Neural cell (in vitro differentiated cells): ENCODE data around the gene PPM1N. TPM values are rescaled to one million over a fixed set of nuclear protein-coding genes. Genes with fewer than 3 reads are reported as not detected.

ENCODE experiments used
- H2AFZ ChIP-seq: fragments of 200-600, 300-800 bp; sonication (generic), shearing (Covaris generic); 2 replicates; pipeline ENCODE4 v1.6.0; 2014; ENCODE audit warnings: low read depth, mild to moderate bottlenecking, antibody characterized with exemption, low read length, moderate library complexity
- H3F3A ChIP-seq: fragments of 200-600 bp; shearing (Covaris generic); 2 replicates; pipeline ENCODE4 v1.6.1; 2016; ENCODE audit warnings: mild to moderate bottlenecking, moderate library complexity, mixed read lengths, antibody characterized with exemption, low read length; ENCODE audit not compliant: insufficient read depth, poor library complexity, severe bottlenecking
- H3K27ac ChIP-seq: fragments of 200-600, 300-800 bp; sonication (generic), shearing (Covaris generic); 2 replicates; pipeline ENCODE4 v1.5.1; 2014; ENCODE audit warnings: mild to moderate bottlenecking, low read length, moderate library complexity
- H3K27me3 ChIP-seq: fragments of 300-800, 200-600 bp; sonication (generic), shearing (Covaris generic); 2 replicates; pipeline ENCODE4 v1.6.0; 2014; ENCODE audit warnings: mild to moderate bottlenecking, low read depth, low read length, moderate library complexity; ENCODE audit not compliant: insufficient read depth
- H3K36me3 ChIP-seq: fragments of 300-800, 200-600 bp; sonication (generic), shearing (Covaris generic); 2 replicates; pipeline ENCODE4 v1.5.1; 2014; ENCODE audit warnings: mild to moderate bottlenecking, antibody characterized with exemption, low read length, moderate library complexity; ENCODE audit not compliant: insufficient read depth
- H3K4me2 ChIP-seq: fragments of 300-800, 200-600 bp; sonication (generic), shearing (Covaris generic); 2 replicates; pipeline ENCODE4 v1.6.0; 2014; ENCODE audit warnings: mild to moderate bottlenecking, low read length
- H3K4me3 ChIP-seq: fragments of 300-800, 200-600 bp; sonication (generic), shearing (Covaris generic); 2 replicates; pipeline ENCODE4 v1.5.1; 2014; ENCODE audit warnings: mild to moderate bottlenecking, low read length, moderate library complexity
- H3K79me2 ChIP-seq: fragments of 200-600 bp; shearing (Covaris generic); replicated peaks from 2 replicates; pipeline ENCODE4 v1.6.0; 2014; ENCODE audit warnings: mild to moderate bottlenecking, low read length, moderate library complexity; ENCODE audit not compliant: insufficient read depth
- H3K9ac ChIP-seq: fragments of 300-800, 200-600 bp; sonication (generic), shearing (Covaris generic); 2 replicates; pipeline ENCODE4 v1.6.1; 2016; ENCODE audit warnings: mild to moderate bottlenecking, low read length, mixed read lengths
- H3K9me2 ChIP-seq: fragments of 200-600 bp; shearing (Covaris generic); 2 replicates; pipeline ENCODE4 v1.6.1; 2016; ENCODE audit warnings: mild to moderate bottlenecking, low read length, mixed read lengths; ENCODE audit not compliant: insufficient read depth
- H3K9me3 ChIP-seq: fragments of 200-600, 300-800 bp; sonication (generic), shearing (Covaris generic); 2 replicates; pipeline ENCODE4 v1.6.1; 2016; ENCODE audit warnings: mild to moderate bottlenecking, mixed run types, low read length, moderate library complexity, mixed read lengths
- H4K20me1 ChIP-seq: fragments of 200-600 bp; shearing (Covaris generic); 2 replicates; pipeline ENCODE4 v1.6.1; 2016; ENCODE audit warnings: mild to moderate bottlenecking, mixed run types; ENCODE audit not compliant: insufficient read depth
- CTCF ChIP-seq: fragments of 450-650 bp; IDR thresholded peaks from 2 replicates; pipeline ENCODE4 v1.5.1; 2014; ENCODE audit warnings: antibody characterized with exemption, mild to moderate bottlenecking, moderate library complexity; ENCODE audit not compliant: poor library complexity, severe bottlenecking
- EP300 ChIP-seq: fragments of 450-650 bp; conservative IDR thresholded peaks from 2 replicates; pipeline ENCODE4 v1.6.1; 2014; ENCODE audit warnings: antibody characterized with exemption, mild to moderate bottlenecking, moderate library complexity; ENCODE audit not compliant: poor library complexity, severe bottlenecking
- EZH2 ChIP-seq: fragments of 200-600, 300-800 bp; shearing (Covaris generic), sonication (generic); IDR thresholded peaks from 2 replicates; pipeline ENCODE4 v1.6.1; 2014; ENCODE audit warnings: antibody characterized with exemption, low read length, borderline replicate concordance, mild to moderate bottlenecking; ENCODE audit not compliant: insufficient read depth, poor library complexity, severe bottlenecking
- MXI1 ChIP-seq: fragments of 450-650 bp; conservative IDR thresholded peaks from 2 replicates; pipeline ENCODE4 v1.6.1; 2014; ENCODE audit warnings: antibody characterized with exemption, mild to moderate bottlenecking; ENCODE audit not compliant: poor library complexity, severe bottlenecking
- POLR2AphosphoS5 ChIP-seq: IDR thresholded peaks from 2 replicates; pipeline ENCODE4 v1.6.1; 2012
- RAD21 ChIP-seq: fragments of 450-650 bp; conservative IDR thresholded peaks from 2 replicates; pipeline ENCODE4 v1.6.1; 2014; ENCODE audit warnings: antibody characterized with exemption, mild to moderate bottlenecking, moderate library complexity
- SMC3 ChIP-seq: fragments of 450-650 bp; conservative IDR thresholded peaks from 2 replicates; pipeline ENCODE4 v1.6.1; 2014; ENCODE audit warnings: antibody characterized with exemption, mild to moderate bottlenecking, moderate library complexity; ENCODE audit not compliant: poor library complexity
- TAF1 ChIP-seq: IDR thresholded peaks from 2 replicates; pipeline ENCODE4 v1.6.1; 2012; ENCODE audit warnings: low read depth
- polyA plus RNA-seq: library from polyadenylated mRNA; depleted of rRNA; stranded (reverse); fragments of >200 nt; gene quantifications from 2 replicates; pipeline ENCODE4 v1.2.3, GENCODE V29; 2014
- TF ChIP-seq, protein P1 (sequence below): IDR thresholded peaks from 2 replicates; pipeline ENCODE4 v1.6.1; 2012; ENCODE audit warnings: borderline replicate concordance

PPM1N gene
- polyA plus RNA-seq, 1 donor from 2014 or later, result 1.0 TPM

DNA sequence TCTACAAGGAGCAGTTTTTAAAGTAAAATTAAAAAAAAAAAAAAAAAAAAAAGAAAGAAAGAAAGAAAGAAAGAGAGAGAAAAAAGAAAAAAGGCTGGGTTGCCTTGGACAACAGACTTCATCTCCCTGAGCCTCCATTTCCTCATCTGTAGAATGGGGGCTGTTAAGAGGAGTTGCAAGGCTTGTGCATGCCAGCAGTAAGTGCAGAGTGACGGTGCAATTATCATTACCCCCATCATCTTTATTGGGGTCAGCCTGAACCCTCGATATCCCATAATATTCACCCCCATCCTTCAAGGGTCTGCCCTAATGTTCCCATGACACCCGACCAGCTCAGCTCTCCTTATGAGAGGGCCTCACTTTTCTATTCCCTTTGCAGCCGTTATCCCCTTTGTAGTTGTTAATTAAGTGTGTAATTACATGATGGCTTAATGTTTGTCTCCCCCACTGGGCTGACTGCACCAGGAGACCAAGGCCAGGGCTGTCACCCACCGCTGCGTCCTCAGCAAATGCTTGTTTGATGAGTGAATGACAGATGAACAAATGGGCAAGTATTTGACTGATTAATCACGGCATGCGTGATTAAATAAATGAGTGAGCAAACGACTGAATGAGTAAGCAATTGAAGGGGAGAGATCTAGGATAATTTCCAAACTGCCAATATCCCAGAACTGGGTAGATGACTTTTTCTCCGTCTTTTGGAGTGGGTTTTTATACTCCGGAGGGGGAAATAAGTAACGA lies 20.4 kb upstream of the PPM1N start:
- Histone ChIP-seq H2AFZ (no peak overlapping the region), H3K79me2 (no peaks in the 10 kb centered on the region), H3K4me3 (peak overlapping the region; percentile 69), H3K9me3 (no peaks in the 10 kb centered on the region), H3K27ac (peak overlapping the region; percentile 82), H3K9me2 (no peaks in the 10 kb centered on the region), H4K20me1 (no peaks in the 10 kb centered on the region), H3K4me2 (peak overlapping the region; percentile 66), H3K9ac (peak overlapping the region; percentile 68), H3K36me3 (no peaks in the 10 kb centered on the region), H3K27me3 (peaks cover 7% of the 10 kb centered on the region), H3F3A (no peaks in the 10 kb centered on the region)
- TF ChIP-seq EP300, result peak; percentile 22
- TF ChIP-seq, protein P1, sequence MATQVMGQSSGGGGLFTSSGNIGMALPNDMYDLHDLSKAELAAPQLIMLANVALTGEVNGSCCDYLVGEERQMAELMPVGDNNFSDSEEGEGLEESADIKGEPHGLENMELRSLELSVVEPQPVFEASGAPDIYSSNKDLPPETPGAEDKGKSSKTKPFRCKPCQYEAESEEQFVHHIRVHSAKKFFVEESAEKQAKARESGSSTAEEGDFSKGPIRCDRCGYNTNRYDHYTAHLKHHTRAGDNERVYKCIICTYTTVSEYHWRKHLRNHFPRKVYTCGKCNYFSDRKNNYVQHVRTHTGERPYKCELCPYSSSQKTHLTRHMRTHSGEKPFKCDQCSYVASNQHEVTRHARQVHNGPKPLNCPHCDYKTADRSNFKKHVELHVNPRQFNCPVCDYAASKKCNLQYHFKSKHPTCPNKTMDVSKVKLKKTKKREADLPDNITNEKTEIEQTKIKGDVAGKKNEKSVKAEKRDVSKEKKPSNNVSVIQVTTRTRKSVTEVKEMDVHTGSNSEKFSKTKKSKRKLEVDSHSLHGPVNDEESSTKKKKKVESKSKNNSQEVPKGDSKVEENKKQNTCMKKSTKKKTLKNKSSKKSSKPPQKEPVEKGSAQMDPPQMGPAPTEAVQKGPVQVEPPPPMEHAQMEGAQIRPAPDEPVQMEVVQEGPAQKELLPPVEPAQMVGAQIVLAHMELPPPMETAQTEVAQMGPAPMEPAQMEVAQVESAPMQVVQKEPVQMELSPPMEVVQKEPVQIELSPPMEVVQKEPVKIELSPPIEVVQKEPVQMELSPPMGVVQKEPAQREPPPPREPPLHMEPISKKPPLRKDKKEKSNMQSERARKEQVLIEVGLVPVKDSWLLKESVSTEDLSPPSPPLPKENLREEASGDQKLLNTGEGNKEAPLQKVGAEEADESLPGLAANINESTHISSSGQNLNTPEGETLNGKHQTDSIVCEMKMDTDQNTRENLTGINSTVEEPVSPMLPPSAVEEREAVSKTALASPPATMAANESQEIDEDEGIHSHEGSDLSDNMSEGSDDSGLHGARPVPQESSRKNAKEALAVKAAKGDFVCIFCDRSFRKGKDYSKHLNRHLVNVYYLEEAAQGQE, result no peak

- H3K36me3 ChIP-seq, result no peaks in the 10 kb centered on the region
- no peaks in the 10 kb centered on the region for H3F3A ChIP-seq
- no peaks in the 10 kb centered on the region for H3K79me2 ChIP-seq
- H3K4me3 ChIP-seq, result peak overlapping the region; percentile 69
- peak overlapping the region; percentile 68 for H3K9ac ChIP-seq
- H4K20me1 ChIP-seq, result no peaks in the 10 kb centered on the region
- TF ChIP-seq MXI1, result peak; percentile 44
- peak; percentile 91 for TF ChIP-seq RAD21
- TF ChIP-seq, protein P1, result no peak
- TF ChIP-seq TAF1, result no peak
- TF ChIP-seq POLR2AphosphoS5, result peak; percentile 58
- no peak for TF ChIP-seq EP300
- no peak for TF ChIP-seq EZH2
- TF ChIP-seq CTCF, result peak; percentile 96
- peak; percentile 94 for TF ChIP-seq SMC3
- H3K27me3 ChIP-seq, result no peaks in the 10 kb centered on the region
- no peaks in the 10 kb centered on the region for H3K9me3 ChIP-seq
- H3K4me2 ChIP-seq, result peak overlapping the region; percentile 66
- H3K9me2 ChIP-seq, result no peaks in the 10 kb centered on the region
- H3K27ac ChIP-seq, result peak overlapping the region; percentile 82
- H2AFZ ChIP-seq, result peak overlapping the region; percentile 29
Observed at GRCh38 chr19:45478454-45479238, 19.6 kb upstream of the PPM1N start.
